ENCODE data around the gene OR1J2.

DNA sequence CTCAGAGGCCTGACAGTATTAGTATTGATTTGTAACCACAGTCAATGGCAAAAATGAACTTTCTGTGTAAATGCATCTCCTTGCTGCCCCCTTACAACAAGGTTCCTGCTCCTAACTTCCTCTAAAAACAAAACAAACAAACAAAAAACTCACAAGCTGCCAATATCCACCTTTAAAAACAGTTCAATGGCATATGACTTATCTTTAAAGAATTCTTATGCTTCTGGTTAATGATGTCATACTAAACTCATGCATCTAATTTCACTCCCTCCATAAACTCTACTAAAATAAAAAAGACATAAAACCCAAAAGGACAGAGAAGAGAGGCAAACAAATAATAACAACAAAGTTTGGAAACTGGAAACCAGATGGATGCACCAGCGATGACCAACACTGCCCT lies 25.5 kb downstream of the OR1J2 start:
- TF ChIP-seq, protein P1, sequence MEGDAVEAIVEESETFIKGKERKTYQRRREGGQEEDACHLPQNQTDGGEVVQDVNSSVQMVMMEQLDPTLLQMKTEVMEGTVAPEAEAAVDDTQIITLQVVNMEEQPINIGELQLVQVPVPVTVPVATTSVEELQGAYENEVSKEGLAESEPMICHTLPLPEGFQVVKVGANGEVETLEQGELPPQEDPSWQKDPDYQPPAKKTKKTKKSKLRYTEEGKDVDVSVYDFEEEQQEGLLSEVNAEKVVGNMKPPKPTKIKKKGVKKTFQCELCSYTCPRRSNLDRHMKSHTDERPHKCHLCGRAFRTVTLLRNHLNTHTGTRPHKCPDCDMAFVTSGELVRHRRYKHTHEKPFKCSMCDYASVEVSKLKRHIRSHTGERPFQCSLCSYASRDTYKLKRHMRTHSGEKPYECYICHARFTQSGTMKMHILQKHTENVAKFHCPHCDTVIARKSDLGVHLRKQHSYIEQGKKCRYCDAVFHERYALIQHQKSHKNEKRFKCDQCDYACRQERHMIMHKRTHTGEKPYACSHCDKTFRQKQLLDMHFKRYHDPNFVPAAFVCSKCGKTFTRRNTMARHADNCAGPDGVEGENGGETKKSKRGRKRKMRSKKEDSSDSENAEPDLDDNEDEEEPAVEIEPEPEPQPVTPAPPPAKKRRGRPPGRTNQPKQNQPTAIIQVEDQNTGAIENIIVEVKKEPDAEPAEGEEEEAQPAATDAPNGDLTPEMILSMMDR (conservative IDR thresholded peaks at IDR 0.05), result no peak
- no peak for TF ChIP-seq ZFX (IDR thresholded peaks at IDR 0.05)
